Head of caudate nucleus (tissue), 42 donors: ENCODE measurements around the gene APCDD1.
A peak's percentile ranks its signal among the peaks of the same experiment; 100 is the strongest.

ENCODE experiments used
- DNase-seq, 42 donors: peaks; one replicate each; pipeline versions ENCODE4 v3.0.0 to v3.0.0-alpha.2; 2020 to 2021; ENCODE audit warnings: mixed read lengths in 7 of 42
- intact Hi-C: fragments of 100-400 bp; cut with DNase I; formaldehyde crosslinking; loops from one replicate; pipeline ENCODE4 v1.15.0; 2022

The APCDD1 gene

DNA sequence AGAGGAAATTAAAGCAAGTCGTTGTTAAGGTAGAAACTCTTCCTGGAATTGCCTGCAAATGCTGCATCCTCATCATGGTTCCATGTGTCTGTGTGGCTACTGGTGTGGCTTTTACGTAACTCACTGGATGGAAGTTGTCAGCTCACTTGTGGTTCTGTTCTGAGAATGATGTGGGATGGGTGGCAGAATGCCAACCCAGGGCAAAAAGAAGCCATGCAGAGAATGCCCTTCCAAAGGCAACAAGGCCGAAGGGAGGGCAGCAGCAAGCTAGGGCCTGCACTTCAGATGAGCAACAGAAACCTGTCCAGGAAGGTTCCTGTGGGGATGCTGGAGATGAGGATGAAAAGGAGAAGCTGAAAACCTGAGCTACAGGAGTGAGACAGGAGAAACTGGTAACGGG lies 61.0 kb downstream of the APCDD1 start:
- intact Hi-C loops: loop anchor here (5.0 to 10.0 kb wide), 2 partner anchors 61 to 113 kb away; partner anchors contain the start of gene APCDD1
- DNase-seq: peak in 2 of 42 donors; percentile 30 to 57

DNA sequence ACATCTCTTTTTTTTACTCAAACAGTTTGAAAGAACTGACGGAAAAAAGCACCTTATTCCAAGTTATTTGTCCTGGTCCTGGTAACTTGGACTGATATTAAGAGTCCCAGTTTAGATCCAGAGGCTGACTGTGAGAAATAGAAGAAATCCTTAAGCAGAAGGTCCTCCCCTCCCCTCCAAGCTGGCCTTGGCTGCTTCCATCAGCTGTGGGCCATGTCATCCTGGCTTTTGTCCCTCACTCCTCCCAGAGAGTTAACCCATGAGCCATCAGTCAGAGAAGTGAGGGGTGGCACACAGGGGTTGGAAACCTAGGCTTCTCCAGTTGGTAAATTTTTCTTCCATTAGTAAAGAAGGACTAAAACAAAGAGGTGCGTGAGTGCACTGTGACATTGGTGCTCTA lies 61.6 kb downstream of the APCDD1 start:
- DNase-seq: no peak
- intact Hi-C loops: loop anchor here (5.0 to 10.0 kb wide), 2 partner anchors 61 to 114 kb away; partner anchors contain the start of gene APCDD1

DNA sequence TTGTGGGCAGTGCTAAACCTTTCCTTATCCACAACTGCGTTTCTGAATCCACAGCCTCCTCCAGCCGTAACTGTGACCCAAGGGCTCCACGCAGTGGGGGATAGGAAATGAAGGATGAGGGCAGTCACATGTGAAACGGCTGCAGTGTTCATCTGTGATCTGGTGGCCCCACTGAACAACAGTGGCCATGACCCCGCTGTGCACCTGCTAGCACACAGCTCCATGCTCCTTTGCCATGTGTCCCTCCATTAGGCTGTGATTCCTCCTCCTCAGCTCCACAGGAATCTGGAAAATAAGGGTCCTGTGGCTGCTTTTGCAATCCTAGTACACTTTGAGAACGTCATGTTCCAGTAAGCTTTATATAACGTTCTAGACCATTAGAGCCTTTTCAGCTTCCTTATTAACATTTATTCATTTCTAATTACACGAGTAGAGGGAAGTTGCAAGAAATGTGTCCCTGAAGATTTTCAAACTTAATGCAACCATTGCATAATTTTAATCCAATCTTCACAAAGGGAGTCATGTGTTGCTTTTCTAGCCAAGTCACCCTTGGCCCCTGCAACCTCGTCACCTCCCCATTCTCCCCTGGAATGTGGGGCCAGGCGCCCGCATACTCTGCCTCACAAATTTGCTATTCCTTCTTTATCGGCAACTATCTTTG lies 64.3 kb downstream of the APCDD1 start:
- peak; percentile 55 to 92 (median 83) for DNase-seq
- intact Hi-C loops: loop anchor here (5.0 to 10.0 kb wide), 2 partner anchors 64 to 116 kb away; partner anchors contain the start of gene APCDD1

DNA sequence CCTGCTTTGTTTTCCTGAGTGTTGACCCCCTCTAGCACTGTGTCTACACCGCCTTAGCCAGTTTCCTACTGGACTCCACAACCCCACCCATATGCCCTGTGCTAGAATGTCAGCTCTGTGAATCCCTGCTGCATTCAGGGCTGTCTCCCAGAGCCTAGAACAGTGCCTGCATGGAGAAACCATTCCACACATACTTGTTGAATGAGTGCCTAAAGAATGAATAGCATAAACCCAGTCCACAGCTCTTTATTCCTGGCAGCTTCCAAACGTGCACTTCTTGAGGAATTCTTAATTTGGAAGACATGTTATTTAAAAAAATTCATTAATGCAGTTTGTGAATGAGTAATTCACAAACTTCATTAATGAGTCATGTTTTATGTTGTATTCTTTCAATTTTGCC lies 64.9 kb downstream of the APCDD1 start:
- DNase-seq: no peak
- intact Hi-C loops: loop anchor here (5.0 to 10.0 kb wide), 2 partner anchors 65 to 117 kb away; partner anchors contain the start of gene APCDD1

DNA sequence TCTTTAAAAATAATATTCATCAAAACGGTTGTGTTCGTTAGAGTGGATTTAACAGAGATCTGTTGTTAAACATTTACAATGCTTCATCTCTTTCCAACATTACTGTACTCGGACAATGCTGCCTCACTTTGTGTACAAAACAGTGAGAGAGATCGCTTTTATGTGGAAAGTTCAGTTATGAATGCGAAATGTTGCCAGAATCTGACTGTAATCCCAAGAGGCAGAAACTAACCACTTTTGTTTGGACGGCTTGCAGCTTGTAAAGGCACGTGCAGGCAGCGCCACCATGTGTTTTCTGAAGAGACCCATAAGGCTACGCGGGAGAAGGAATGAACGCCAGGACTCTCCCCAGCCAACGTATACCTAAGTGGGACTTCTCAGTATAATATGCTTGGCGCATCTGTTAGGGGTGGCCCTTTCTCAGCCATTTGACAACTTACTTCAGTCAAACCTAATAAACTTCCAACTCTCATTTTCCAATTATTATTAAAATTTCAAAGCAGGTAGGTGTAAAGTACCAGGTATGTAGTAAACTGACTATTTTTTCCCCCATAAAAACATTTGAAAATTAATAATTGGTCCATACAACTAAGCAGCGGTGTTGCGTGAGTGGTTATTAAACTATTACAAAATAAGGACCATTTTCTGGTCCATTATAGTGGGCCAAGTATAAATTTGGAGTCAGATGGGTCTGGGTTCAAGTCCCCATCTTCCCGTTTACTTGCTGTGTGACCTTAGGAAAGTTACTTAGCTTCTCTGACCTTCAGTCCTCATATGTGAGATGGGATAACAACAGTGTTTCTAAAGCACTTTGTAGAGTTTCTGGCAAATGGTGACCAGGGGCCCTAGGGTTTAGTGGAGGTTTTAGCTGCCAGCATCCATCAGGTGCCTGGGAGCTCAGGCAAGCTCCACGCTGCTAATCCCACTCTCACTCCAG lies 65.8 kb downstream of the APCDD1 start:
- intact Hi-C loops: loop anchor here (2.0 to 10.0 kb wide), 3 partner anchors 65 to 551 kb away; partner anchors contain the start of gene APCDD1
- peak; percentile 63 to 92 (median 84) for DNase-seq

DNA sequence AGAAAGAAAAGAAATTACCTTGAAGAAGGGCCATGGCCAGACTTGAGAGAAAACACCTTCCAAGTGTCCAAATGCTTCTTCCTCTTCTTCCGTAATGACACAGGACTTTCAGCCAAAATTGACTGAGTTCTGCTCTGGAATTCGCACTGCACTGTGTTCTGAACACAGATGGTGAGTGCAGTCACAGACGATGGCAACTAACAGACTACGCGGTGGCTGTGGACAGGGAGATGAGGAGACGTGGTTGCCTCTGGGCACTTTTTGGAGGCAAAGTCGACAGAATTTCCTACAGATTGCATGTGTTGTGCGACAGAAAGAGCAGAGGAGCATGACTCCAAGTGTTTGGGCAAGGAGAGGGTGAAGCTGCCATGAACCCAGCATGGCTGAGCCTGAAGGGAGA lies 67.1 kb downstream of the APCDD1 start:
- intact Hi-C loops: loop anchor here (2.0 kb wide), 1 partner anchor 553 kb away; no protein-coding TSS in a partner anchor

DNA sequence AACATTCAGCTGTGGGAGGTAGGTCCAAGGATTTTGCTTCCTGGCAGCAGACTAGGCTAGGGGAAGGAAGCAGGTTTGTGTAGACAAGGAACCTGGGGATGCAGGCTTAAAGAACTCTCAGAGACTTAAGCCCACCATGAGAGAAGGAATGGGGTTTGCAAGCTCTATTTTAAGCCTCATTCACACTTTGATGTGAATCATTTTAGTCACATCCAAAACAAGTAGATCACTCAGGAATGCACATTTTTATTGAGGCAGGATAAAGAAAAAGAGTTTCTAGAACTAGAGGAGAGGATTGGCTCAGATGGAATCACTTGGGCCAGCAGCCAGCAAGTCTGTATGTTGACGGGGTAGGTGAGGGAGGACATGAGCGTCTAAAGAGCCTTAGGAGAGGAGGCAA lies 68.1 kb downstream of the APCDD1 start:
- DNase-seq: no peak
- intact Hi-C loops: no loop called here

More for the DNA sequence above, 67.1 kb downstream of the APCDD1 start:
- DNase-seq: no peak

DNA sequence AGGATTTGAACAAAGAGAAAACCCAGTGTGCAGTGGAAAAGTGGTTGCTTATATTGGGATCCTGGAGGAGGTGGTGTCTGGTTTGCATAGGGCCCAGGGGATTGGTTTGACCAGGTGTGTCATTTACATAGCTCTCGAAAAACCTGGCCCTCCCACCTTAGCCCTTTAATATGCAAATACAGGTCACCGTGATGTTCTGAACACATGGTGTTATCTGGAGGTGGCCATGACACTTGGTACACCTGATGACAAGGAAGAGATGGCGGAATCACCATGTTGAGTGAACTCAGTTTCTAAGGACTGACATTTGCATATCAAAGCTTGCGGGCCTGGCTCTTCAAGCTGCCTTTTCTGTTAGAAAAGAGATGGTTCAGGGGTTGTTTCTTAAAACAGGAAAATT lies 69.1 kb downstream of the APCDD1 start:
- no peak for DNase-seq
- intact Hi-C loops: no loop called here

DNA sequence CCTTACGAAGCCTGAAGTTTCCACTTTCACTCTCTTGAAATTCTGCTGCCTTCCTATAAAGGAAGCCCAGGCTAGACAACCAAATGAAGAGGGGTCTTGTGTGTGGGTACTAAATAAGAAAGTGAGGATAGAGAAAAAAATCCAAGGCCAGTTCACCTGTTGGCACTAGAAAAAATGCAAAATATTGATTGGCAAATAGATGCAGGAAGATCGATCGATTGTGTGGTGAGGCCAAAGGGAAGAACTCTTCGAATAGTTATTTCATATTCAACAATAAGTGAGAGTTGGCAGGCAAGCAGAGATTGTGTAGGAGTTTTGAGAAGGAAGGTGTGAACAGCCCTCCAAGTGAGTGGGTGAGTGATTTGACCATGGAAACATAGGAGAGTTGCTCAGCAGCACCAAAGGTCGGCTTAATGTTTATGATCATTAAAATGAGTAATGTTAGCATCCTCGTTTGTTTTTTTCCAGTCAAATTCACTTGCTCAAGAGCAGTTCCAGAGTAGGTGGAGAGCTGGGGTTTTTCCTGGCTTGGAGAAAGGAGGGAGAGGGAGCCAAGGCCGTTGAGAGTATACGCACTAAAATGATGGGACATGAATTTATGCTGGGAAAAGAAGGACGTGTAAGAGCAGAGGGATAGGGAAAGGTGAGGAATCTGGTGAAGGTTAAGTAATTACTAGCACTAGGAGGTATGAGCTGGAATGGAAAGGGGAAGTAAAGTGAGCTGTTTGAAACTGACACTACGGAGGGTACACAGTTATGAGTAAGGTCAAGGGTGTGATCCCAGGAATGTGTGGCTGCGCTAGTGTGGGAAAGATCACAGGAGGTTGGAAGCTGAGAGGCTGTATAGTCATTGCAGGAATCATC lies 70.3 kb downstream of the APCDD1 start:
- intact Hi-C loops: no loop called here

DNA sequence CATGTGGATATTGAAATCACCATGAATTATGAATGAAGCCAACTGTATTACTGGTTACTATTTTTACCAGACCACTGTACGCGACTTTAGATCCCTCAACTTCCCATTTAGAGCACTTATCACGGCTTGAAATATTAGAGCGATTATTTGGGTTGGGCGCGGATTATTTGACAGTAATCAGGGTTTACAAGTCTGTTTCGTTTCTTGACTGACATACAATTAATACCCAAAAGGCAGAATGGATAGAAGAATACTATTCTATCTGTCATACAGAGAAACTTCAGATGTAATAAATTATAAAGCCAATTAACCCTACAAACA lies 70.9 kb downstream of the APCDD1 start:
- DNase-seq: no peak
- intact Hi-C loops: no loop called here

More for the DNA sequence above, 70.3 kb downstream of the APCDD1 start:
- no peak for DNase-seq

DNA sequence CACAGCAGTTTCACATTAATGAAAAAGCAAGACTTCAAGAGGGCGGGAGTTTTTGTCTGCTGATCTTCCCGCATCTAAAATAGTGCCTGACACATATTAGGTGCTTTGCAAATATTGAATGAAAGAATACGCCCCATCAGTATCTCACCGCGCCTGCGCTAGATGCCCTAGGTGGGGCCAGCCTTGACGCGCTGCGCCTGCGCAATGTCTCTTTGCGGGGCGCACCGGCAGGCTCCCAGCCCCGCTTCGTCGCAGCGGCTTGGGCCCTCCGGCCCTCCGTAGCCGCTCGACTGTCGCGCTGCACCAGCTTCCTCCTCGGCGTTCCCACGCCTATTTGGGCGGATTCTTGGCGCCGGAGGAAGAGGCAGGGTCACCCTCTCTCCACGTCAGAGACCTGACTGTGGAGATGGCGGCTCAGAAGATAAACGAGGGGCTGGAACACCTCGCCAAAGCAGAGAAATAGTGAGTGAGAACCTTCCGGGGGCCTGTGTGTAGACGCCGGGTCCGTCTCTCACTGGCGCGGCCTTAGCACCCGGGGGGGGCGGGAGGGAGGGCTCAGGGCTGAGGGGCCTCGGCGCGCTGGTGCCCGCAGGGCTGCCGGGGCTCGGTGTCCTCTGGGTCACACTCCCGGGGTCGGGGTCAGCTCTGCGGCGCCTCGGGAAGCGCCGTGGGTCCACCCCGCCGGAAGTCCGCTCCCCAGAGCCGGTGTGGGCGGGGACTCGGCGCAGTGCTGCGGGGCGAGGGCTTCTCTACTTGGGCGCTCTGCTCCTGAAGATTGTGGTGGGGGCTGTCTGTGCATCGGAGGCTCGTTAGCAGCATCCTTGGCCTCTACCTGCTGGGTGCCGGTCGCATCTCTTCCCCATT lies 71.5 kb downstream of the APCDD1 start, which contains the start of gene NAPG:
TSS of gene NAPG (plus strand) at position 331 of the 864 bp plus-strand sequence. CDS start at position 407, 76 bp downstream.
- intact Hi-C loops: no loop called here
- DNase-seq: peak; percentile 73 to 96 (median 91)

DNA sequence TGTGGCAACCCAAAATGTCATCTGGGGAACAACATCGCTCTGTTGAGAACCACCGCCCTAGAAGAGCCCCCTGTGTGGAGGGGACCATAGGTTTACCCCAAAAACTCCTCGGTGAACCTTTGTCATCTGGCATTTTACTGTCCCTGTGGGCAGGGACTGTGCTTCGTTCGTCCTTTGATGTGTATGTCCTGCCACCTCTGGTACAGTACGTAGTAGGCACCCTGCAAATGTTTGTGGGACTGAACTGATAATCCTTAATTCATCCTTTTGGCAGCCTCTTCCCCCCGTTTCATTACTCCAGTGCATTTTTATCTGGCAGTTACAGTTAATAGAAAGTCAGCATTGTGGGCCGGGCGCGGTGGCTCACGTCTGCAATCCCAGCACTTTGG lies 72.1 kb downstream of the APCDD1 start:
- no peak for DNase-seq
- intact Hi-C loops: no loop called here

DNA sequence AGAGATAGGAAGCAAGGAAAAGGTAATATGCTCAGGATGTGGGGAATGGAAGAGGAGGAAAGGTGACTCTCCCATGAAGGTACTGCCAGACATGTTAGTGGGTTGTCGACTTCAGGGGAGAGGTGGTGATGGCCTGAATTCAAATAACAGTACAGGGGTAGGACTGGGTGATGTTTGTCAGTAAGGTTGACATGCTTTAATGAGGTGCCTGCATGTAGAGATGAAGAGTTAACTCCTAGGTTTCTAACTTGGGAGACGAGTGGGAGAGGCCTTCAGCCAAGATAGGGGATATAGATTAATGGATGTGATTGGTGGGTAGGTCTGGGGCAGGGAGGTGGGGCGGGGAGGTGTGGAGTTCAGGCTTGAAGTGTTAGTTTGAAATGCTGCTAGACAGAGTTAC lies 74.0 kb downstream of the APCDD1 start:
- DNase-seq: no peak
- intact Hi-C loops: no loop called here

DNA sequence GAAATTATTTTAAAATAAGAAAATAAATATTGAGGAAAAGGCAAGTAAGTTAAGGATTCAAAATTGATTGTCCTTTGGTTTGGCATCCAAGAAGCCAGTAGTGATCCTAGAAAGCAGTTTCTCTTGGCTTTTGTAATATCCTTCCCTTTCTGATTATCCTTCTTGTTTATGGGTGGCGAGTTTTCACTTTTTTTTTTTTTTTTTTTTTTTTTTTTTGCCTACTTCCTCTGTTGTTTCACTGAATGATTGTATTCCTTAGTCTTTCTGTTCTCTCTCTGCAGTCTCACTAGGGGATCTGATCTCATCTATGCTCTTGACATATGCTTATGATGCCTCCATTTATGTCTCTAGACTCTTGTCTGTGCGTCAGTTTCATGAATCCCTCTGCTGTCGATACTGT lies 75.6 kb downstream of the APCDD1 start:
- DNase-seq: no peak
- intact Hi-C loops: no loop called here

DNA sequence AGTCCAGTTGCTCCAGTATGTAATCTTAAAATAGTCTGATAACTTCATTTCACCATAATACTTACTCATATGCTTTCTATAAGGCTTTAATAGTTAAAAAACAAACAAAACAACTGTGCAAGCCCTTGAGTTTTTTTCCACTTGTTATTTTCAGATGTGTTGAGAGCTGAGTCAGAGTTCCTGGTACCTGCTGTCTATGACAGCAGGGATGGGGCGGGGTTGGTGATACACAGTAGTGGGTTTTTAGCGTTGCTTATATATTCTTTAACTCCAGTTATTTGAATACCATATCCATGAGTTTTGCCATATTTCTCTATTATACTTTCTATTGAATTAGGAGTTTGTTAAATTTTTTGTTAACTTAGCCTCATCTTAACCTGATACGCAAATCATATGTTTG lies 76.4 kb downstream of the APCDD1 start:
- intact Hi-C loops: no loop called here

DNA sequence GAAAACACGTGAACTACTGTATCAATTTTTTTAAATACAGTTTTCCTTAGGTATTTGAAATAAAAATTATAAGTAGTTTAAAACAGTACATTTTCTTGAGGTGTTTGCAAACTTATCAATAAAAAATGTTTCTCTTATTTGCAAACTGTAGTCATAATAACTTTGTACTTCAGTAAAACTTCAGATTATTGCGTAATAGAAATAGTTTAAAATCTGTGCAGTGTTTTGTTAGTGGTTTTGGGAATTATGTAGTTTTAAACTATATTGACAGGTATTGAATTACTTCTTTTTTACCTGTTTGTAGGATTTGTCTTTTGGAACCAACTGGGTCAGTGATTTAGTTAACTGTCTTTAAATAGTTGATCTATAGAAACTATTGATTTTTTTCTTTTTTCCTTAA lies 78.7 kb downstream of the APCDD1 start:
- intact Hi-C loops: no loop called here
- no peak for DNase-seq

More for the DNA sequence above, 76.4 kb downstream of the APCDD1 start:
- no peak for DNase-seq

DNA sequence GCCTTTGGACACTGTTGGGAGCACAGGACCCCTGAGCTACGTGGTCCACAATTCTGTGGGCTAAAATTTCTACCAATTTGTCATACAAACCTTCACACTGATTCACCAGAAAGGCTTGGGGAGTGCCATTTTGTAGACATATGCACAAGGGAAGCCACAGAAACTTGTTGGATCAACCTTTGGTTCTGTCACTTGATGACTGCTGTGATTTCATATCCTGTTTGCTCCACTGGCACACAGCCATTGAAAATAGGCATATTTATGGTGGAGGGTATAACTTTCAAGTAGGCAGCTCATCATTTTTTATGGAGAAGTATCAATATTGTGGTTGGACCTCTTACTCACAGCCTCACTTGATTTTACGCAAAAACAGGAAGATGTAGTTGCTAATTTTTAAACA lies 81.8 kb downstream of the APCDD1 start:
- no peak for DNase-seq
- intact Hi-C loops: no loop called here

DNA sequence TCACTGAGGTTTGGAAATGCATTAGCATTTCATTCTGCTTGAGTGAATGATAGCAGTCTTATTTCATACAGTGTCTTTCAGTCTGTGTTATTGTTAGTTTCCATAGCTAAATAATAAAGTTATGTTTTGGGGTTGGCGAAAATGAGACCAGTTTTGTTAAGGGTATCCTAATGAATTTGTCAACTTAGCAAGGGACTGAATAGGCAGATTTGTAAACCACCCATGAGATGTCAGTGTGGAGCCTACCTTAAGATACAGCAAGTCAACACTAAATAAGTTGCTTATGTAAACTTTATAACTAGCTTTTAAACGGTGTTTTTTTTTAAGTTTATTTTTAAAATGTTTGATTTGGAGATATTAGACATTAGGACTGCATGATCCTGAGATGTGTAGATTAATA lies 83.3 kb downstream of the APCDD1 start:
- intact Hi-C loops: no loop called here
- no peak for DNase-seq
